H9 (cell line): ENCODE results near the gene STX7. TPM values are rescaled to one million over a fixed set of nuclear protein-coding genes. Genes with fewer than 3 reads are reported as not detected.

Source experiments
- DNase-seq: peaks from one replicate; pipeline ENCODE4 v3.0.0-alpha.2; 2017
- H2AFZ ChIP-seq: one replicate; pipeline ENCODE4 v1.6.1; 2013; ENCODE audit warnings: mild to moderate bottlenecking, low read length, control low read depth, moderate library complexity
- H2AK5ac ChIP-seq: 2 replicates; pipeline ENCODE4 v1.6.1; 2013; ENCODE audit warnings: low read length, control low read depth, mixed read lengths; ENCODE audit not compliant: insufficient read length
- H2BK120ac ChIP-seq: one replicate; pipeline ENCODE4 v1.6.1; 2013; ENCODE audit warnings: low read depth, mild to moderate bottlenecking, low read length, control low read depth, inconsistent platforms; ENCODE audit not compliant: poor library complexity, severe bottlenecking
- H2BK12ac ChIP-seq: 2 replicates; pipeline ENCODE4 v1.6.1; 2013; ENCODE audit warnings: low read length, control low read depth, mixed read lengths, low read depth; ENCODE audit not compliant: insufficient read length
- H2BK15ac ChIP-seq: 2 replicates; pipeline ENCODE4 v1.6.1; 2013; ENCODE audit warnings: low read depth, low read length, control low read depth
- H2BK20ac ChIP-seq: one replicate; pipeline ENCODE4 v1.6.1; 2013; ENCODE audit warnings: low read depth, mild to moderate bottlenecking, low read length, control low read depth, inconsistent platforms; ENCODE audit not compliant: poor library complexity, severe bottlenecking
- H2BK5ac ChIP-seq: 2 replicates; pipeline ENCODE4 v1.6.1; 2013; ENCODE audit warnings: low read length, control low read depth, mixed read lengths; ENCODE audit not compliant: insufficient read length
- H3K14ac ChIP-seq: 2 replicates; pipeline ENCODE4 v1.6.1; 2013; ENCODE audit warnings: low read length, control low read depth; ENCODE audit not compliant: insufficient read depth
- H3K18ac ChIP-seq: 2 replicates; pipeline ENCODE4 v1.6.1; 2013; ENCODE audit warnings: low read depth, mild to moderate bottlenecking, mixed read lengths, low read length, control low read depth; ENCODE audit not compliant: insufficient read length
- H3K23ac ChIP-seq: 2 replicates; pipeline ENCODE4 v1.6.1; 2013; ENCODE audit warnings: low read length, control low read depth, mixed read lengths, low read depth; ENCODE audit not compliant: insufficient read length
- H3K23me2 ChIP-seq: 2 replicates; pipeline ENCODE4 v1.6.1; 2013; ENCODE audit warnings: low read depth, mild to moderate bottlenecking, mixed read lengths, low read length, control low read depth; ENCODE audit not compliant: insufficient read length, poor library complexity, severe bottlenecking
- H3K27ac ChIP-seq: 2 replicates; pipeline ENCODE4 v1.5.1; 2013; ENCODE audit warnings: low read length, control low read depth, mixed read lengths, low read depth; ENCODE audit not compliant: insufficient read length
- H3K27me3 ChIP-seq: 2 replicates; pipeline ENCODE4 v1.6.1; 2013; ENCODE audit warnings: low read length, control low read depth, inconsistent platforms; ENCODE audit not compliant: insufficient read depth
- H3K4ac ChIP-seq: 2 replicates; pipeline ENCODE4 v1.6.1; 2013; ENCODE audit warnings: low read depth, mild to moderate bottlenecking, control low read depth, inconsistent platforms, low read length, moderate library complexity
- H3K4me1 ChIP-seq: 2 replicates; pipeline ENCODE4 v1.6.1; 2013; ENCODE audit warnings: low read length, control low read depth, inconsistent platforms; ENCODE audit not compliant: insufficient read depth
- H3K4me2 ChIP-seq: 2 replicates; pipeline ENCODE4 v1.6.1; 2013; ENCODE audit warnings: low read length, control low read depth, mixed read lengths; ENCODE audit not compliant: insufficient read length, insufficient read depth
- H3K56ac ChIP-seq: 2 replicates; pipeline ENCODE4 v1.6.1; 2013; ENCODE audit warnings: low read depth, mild to moderate bottlenecking, mixed read lengths, low read length, control low read depth; ENCODE audit not compliant: insufficient read length
- H3K79me1 ChIP-seq: 2 replicates; pipeline ENCODE4 v1.6.1; 2013; ENCODE audit warnings: low read depth, mild to moderate bottlenecking, moderate library complexity, low read length, control low read depth, inconsistent platforms; ENCODE audit not compliant: insufficient read depth, poor library complexity, severe bottlenecking
- H3K79me2 ChIP-seq: 2 replicates; pipeline ENCODE4 v1.6.1; 2013; ENCODE audit warnings: low read length, control low read depth, inconsistent platforms; ENCODE audit not compliant: insufficient read depth
- H3K9ac ChIP-seq: 2 replicates; pipeline ENCODE4 v1.6.1; 2013; ENCODE audit warnings: low read length, control low read depth, mixed read lengths; ENCODE audit not compliant: insufficient read length; ENCODE audit errors: extremely low read depth
- H3K9me3 ChIP-seq: one replicate; pipeline ENCODE4 v1.6.1; 2013; ENCODE audit warnings: low read depth, low read length, inconsistent platforms; ENCODE audit not compliant: control insufficient read depth
- H3T11ph ChIP-seq: one replicate; pipeline ENCODE4 v1.6.1; 2013; ENCODE audit warnings: mild to moderate bottlenecking, low read length, control low read depth, inconsistent platforms
- H4K20me1 ChIP-seq: one replicate; pipeline ENCODE4 v1.6.1; 2013; ENCODE audit not compliant: control insufficient read depth, insufficient read length, insufficient read depth
- H4K5ac ChIP-seq: 2 replicates; pipeline ENCODE4 v1.6.1; 2013; ENCODE audit warnings: low read depth, mild to moderate bottlenecking, mixed read lengths, low read length, control low read depth; ENCODE audit not compliant: insufficient read length
- H4K8ac ChIP-seq: replicated peaks from 2 replicates; pipeline ENCODE4 v1.6.1; 2013; ENCODE audit warnings: low read length, control low read depth, mixed read lengths, low read depth; ENCODE audit not compliant: insufficient read length
- H4K91ac ChIP-seq: 2 replicates; pipeline ENCODE4 v1.6.1; 2013; ENCODE audit warnings: low read depth, mild to moderate bottlenecking, moderate library complexity, mixed read lengths, low read length, control low read depth; ENCODE audit not compliant: insufficient read length
- H3K27ac Mint-ChIP-seq, 3 experiments: 2 replicates in 2 of 3; 3 replicates in 1 of 3; pipeline ENCODE4 v1.8.0; 2020 to 2021; ENCODE audit warnings: mixed read lengths in 3 of 3, mild to moderate bottlenecking in 1 of 3, moderate library complexity in 1 of 3
- H3K27me3 Mint-ChIP-seq: 2 replicates; pipeline ENCODE4 v1.8.0; 2021; ENCODE audit warnings: low read depth, mild to moderate bottlenecking, moderate library complexity, mixed read lengths
- H3K36me3 Mint-ChIP-seq, 3 experiments: 2 replicates in 2 of 3; 3 replicates in 1 of 3; pipeline ENCODE4 v1.8.0; 2020 to 2021; ENCODE audit warnings: low read depth in 3 of 3, mixed read lengths in 3 of 3; ENCODE audit not compliant: insufficient read depth in 1 of 3
- H3K4me1 Mint-ChIP-seq, 2 experiments: 2 replicates each; pipeline ENCODE4 v1.8.0; 2020; ENCODE audit warnings: mixed read lengths in 2 of 2
- H3K4me3 Mint-ChIP-seq, 2 experiments: 2 replicates in 1 of 2; 3 replicates in 1 of 2; pipeline ENCODE4 v1.8.0; 2020 to 2021; ENCODE audit warnings: mild to moderate bottlenecking in 2 of 2, mixed read lengths in 2 of 2, moderate library complexity in 1 of 2
- H3K9me3 Mint-ChIP-seq, 2 experiments: 2 replicates in 1 of 2; 3 replicates in 1 of 2; pipeline ENCODE4 v1.8.0; 2020; ENCODE audit warnings: mild to moderate bottlenecking in 2 of 2, mixed read lengths in 2 of 2, moderate library complexity in 1 of 2
- CTCF ChIP-seq: fragments of 200-600 bp; sonication (generic); conservative IDR thresholded peaks from 3 replicates; pipeline ENCODE4 v1.8.0; 2021; ENCODE audit warnings: antibody characterized with exemption, mild to moderate bottlenecking
- WGBS: extraction: QIAGEN DNeasy Blood & Tissue Kit; methylation state at CpG from one replicate; pipeline ENCODE4 v1.1.7; 2013; ENCODE audit warnings: missing lambda C conversion rate, low lambda C conversion rate, mixed read lengths; ENCODE audit not compliant: insufficient read length; ENCODE audit errors: extremely low coverage; 5-methylcytosine and 5-hydroxymethylcytosine counted together
- total RNA-seq: library from RNA; stranded (reverse); gene quantifications from 2 replicates; pipeline ENCODE4 v1.2.1, GENCODE V29; 2021

The STX7 gene
- total RNA-seq, 1 experiment from 2014 or later, result 30.0 TPM

- H3K4me1 ChIP-seq, result no peaks in the 10 kb centered on the region; the same call in 1 of the 2 replicates
- no peak overlapping the region for H3K27ac ChIP-seq
- no CpG with 5 or more reads among the region's 2 CpGs for WGBS
- H4K91ac ChIP-seq, result no peak overlapping the region
- no peak overlapping the region for H2BK120ac ChIP-seq
- no peak overlapping the region for H3K9ac ChIP-seq
- H2AFZ ChIP-seq, result no peak overlapping the region
- no peaks in the 10 kb centered on the region for H3K9me3 ChIP-seq
- Mint-ChIP-seq H3K27ac (no peak overlapping the region), H3K9me3 (no peaks in the 10 kb centered on the region), H3K4me1 (peaks cover 16% of the 10 kb centered on the region in 2 experiments), H3K27me3 (peaks cover 13% of the 10 kb centered on the region), H3K4me3 (peak overlapping the region; percentile 91 to 92), H3K36me3 (peaks cover 0 to 9% (median 8%) of the 10 kb centered on the region in 3 experiments; a peak in 3 of 7 replicates)
- peaks cover 3% of the 10 kb centered on the region for H3K79me1 ChIP-seq
- peaks cover 4% of the 10 kb centered on the region; the same call in 1 of the 2 replicates for H3K79me2 ChIP-seq
- no peak overlapping the region for H3K18ac ChIP-seq
- no peak overlapping the region for H2BK5ac ChIP-seq
- no peaks in the 10 kb centered on the region for H3K27me3 ChIP-seq
- no peak for TF ChIP-seq CTCF
- H2BK12ac ChIP-seq, result no peak overlapping the region
- peak overlapping the region; percentile 78 for H3K4me2 ChIP-seq
- H3K14ac ChIP-seq, result no peak overlapping the region
- no peak overlapping the region for H2BK15ac ChIP-seq
- no peak overlapping the region for H3K23ac ChIP-seq
- no peak overlapping the region for H4K5ac ChIP-seq
- no peak for DNase-seq
- H4K8ac ChIP-seq, result no peak overlapping the region
- no peak overlapping the region for H3K56ac ChIP-seq
- H4K20me1 ChIP-seq, result no peaks in the 10 kb centered on the region
- H3K23me2 ChIP-seq, result no peaks in the 10 kb centered on the region
- H2BK20ac ChIP-seq, result no peak overlapping the region
- H3T11ph ChIP-seq, result no peak overlapping the region
- no peak overlapping the region for H2AK5ac ChIP-seq
- no peak overlapping the region for H3K4ac ChIP-seq
Measured at GRCh38 chr6:132511831-132512220, 1.1 kb downstream of the STX7 start.
